ENCODE data around the gene FOSL2. TPM values are rescaled to one million over a fixed set of nuclear protein-coding genes. Genes with fewer than 3 reads are reported as not detected.

FOSL2 gene
- total RNA-seq, 3 donors from 2014 or later = 106 to 116 (median 116) TPM

DNA sequence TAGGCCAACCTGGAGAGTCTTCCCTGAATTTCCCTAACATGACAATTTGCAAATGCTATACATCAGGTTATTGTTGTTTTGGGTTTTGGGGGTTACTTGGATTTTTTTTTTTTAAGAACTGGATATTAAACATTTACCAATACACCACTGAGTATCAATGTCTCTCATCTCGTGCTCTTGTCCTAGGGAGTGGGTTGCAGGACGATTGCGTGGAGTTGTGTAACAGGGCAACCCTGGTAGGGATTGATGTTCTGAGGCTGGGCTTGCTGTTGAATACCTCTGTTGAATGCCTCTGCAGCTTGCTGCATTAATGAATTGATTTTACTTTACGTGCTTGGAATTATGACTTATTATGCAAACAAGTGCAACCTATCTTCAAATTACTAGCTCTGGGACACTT is 18.8 kb upstream of the FOSL2 start:
- no peak overlapping the region for H3K4me3 ChIP-seq
- no peaks in the 10 kb centered on the region for H3K27me3 ChIP-seq
- intact Hi-C loops (cut with DNase I; ENCODE audit: low total_unique reads) = no loop called here
- no peaks in the 10 kb centered on the region for H3K9me3 ChIP-seq
- H3K36me3 ChIP-seq = no peaks in the 10 kb centered on the region
- H3K4me1 ChIP-seq = no peaks in the 10 kb centered on the region
- no peak for TF ChIP-seq POLR2A (IDR thresholded peaks at IDR 0.05)
- TF ChIP-seq POLR2AphosphoS5 (IDR thresholded peaks at IDR 0.05) = no peak
- TF ChIP-seq, protein P1, sequence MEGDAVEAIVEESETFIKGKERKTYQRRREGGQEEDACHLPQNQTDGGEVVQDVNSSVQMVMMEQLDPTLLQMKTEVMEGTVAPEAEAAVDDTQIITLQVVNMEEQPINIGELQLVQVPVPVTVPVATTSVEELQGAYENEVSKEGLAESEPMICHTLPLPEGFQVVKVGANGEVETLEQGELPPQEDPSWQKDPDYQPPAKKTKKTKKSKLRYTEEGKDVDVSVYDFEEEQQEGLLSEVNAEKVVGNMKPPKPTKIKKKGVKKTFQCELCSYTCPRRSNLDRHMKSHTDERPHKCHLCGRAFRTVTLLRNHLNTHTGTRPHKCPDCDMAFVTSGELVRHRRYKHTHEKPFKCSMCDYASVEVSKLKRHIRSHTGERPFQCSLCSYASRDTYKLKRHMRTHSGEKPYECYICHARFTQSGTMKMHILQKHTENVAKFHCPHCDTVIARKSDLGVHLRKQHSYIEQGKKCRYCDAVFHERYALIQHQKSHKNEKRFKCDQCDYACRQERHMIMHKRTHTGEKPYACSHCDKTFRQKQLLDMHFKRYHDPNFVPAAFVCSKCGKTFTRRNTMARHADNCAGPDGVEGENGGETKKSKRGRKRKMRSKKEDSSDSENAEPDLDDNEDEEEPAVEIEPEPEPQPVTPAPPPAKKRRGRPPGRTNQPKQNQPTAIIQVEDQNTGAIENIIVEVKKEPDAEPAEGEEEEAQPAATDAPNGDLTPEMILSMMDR (IDR thresholded peaks at IDR 0.05) = no peak
- DNase-seq (ENCODE audit: low spot score in 2 of 2) = no peak
- H3K27ac ChIP-seq = no peak overlapping the region

GRCh38 chr2:28374331-28374730 is 18.3 kb upstream of the FOSL2 start:
- no peaks in the 10 kb centered on the region for H3K27me3 ChIP-seq
- no peak overlapping the region for H3K4me3 ChIP-seq
- no peak for TF ChIP-seq POLR2A (IDR thresholded peaks at IDR 0.05)
- no peak for DNase-seq (ENCODE audit: low spot score in 2 of 2)
- no peaks in the 10 kb centered on the region for H3K36me3 ChIP-seq
- intact Hi-C loops (cut with DNase I; ENCODE audit: low total_unique reads) = no loop called here
- no peaks in the 10 kb centered on the region for H3K4me1 ChIP-seq
- no peaks in the 10 kb centered on the region for H3K9me3 ChIP-seq
- H3K27ac ChIP-seq = no peak overlapping the region

DNA sequence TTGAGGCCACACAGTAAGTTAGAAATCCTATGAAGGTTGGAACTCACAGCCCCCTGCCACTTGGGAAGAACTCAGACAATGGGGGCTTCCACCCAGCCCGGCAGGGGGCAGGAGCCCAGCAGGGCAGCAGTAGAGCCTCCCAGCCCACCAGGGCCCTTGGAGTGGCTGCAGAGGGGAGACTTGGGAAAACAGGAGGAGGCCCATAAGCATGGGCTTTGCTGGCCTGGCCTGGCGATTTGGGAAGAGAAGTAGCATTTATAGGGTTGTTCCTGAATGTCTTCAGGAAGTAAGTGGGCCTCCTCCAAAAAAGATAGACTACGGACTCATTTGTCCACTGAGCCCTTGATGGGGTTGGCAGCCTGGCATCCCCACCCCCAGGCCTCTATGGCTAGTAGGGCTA is 17.4 kb upstream of the FOSL2 start:
- no peak for DNase-seq (ENCODE audit: low spot score in 2 of 2)
- Histone ChIP-seq H3K36me3 (no peaks in the 10 kb centered on the region), H3K4me1 (no peaks in the 10 kb centered on the region), H3K9me3 (no peaks in the 10 kb centered on the region), H3K27me3 (no peaks in the 10 kb centered on the region), H3K27ac (no peak overlapping the region), H3K4me3 (no peak overlapping the region)
- intact Hi-C loops (cut with DNase I; ENCODE audit: low total_unique reads) = no loop called here
- TF ChIP-seq, protein P1 (IDR thresholded peaks at IDR 0.05) = no peak
- TF ChIP-seq POLR2AphosphoS5 (IDR thresholded peaks at IDR 0.05) (no peak), POLR2A (IDR thresholded peaks at IDR 0.05) (no peak)

DNA sequence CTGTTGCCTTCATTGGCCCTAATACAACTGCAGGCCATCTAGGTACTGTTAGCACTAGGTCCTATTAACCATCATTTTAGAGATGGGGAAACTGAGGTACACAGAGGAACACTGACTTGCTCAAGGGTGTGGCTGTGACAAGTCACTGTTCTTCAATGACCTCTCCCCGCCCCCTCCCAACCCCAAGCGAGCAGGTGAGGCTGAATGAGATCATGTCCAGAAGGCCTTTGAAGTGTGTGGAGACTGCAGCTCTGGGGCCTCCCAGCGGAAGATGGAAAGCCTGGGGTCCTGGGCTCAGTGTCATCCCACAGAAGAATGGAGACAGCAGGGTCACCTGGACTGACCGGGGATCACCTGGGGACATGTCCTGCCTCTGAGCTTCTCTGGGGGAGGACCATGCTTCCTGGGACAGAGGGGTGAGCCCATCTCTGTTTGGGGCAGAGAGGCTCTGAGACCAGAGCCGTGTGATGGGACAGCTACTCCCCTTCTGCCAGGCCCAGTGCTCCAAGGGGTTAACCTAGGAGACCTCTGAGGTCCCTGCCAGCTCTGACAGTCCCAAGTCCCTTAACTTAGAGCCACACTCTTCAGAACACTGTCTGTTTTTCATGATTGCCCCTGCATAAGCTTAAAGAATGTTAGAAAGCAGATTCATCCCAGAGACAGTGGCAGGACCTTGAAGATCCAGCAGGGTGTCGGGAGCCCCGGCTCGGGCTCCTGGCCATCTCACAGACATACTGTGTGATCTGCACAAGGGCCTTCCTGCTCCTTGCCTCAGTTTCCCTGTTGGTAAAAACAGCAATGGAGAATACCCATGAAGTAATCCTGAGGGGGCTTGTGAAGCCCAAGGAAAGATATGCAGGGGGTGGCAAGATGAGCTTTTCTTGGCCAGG is 16.7 kb upstream of the FOSL2 start:
- Histone ChIP-seq H3K9me3 (no peaks in the 10 kb centered on the region), H3K27me3 (no peaks in the 10 kb centered on the region), H3K4me1 (no peaks in the 10 kb centered on the region), H3K4me3 (no peak overlapping the region), H3K36me3 (no peaks in the 10 kb centered on the region), H3K27ac (no peak overlapping the region)
- TF ChIP-seq POLR2A (IDR thresholded peaks at IDR 0.05) (no peak), POLR2AphosphoS5 (IDR thresholded peaks at IDR 0.05) (no peak)
- TF ChIP-seq, protein P1 (IDR thresholded peaks at IDR 0.05) = no peak
- intact Hi-C loops (cut with DNase I; ENCODE audit: low total_unique reads) = no loop called here
- no peak for DNase-seq (ENCODE audit: low spot score in 2 of 2)

DNA sequence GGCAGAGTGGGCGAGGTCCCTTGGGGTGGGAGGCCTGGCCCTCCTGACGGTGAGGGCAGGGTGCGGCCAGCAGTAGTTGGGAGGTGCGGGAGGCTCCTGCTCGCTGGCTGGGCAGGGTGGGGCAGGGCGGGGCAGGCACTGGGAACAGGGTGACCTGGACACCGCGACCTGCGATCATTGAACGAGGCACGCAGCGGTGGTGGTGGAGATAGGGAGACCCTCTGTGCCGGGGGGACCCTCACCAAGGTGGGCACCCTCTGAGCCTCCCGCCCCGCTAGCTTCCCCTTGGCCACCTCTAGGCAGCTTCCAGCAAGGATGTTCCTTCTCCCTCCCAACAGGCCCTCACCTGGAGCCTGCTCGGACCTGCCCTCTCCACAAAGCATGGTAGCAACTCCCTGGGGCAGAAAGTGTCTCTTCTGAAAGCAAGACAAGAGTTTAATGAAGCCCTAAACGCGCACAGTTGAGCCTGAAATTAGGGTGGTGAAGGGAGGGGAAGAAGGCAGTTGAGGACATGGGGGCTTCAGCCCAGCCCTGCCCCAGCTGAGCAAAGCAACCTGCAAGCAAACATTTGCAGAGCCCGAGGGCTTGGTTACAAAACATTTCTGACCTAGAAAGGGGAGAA is 15.4 kb upstream of the FOSL2 start:
- Histone ChIP-seq H3K4me1 (no peaks in the 10 kb centered on the region), H3K27me3 (no peaks in the 10 kb centered on the region), H3K36me3 (no peaks in the 10 kb centered on the region), H3K27ac (peak overlapping the region; percentile 71 to 83), H3K4me3 (peak overlapping the region in 1 of 3 donors; percentile 6), H3K9me3 (no peaks in the 10 kb centered on the region)
- intact Hi-C loops (cut with DNase I; ENCODE audit: low total_unique reads) = no loop called here
- no peak for TF ChIP-seq POLR2AphosphoS5 (IDR thresholded peaks at IDR 0.05)
- TF ChIP-seq POLR2A (IDR thresholded peaks at IDR 0.05) = no peak
- TF ChIP-seq, protein P1 (IDR thresholded peaks at IDR 0.05) = no peak
- DNase-seq (ENCODE audit: low spot score in 2 of 2) = peak in 1 of 2 donors; percentile 60

Measured in breast epithelium (tissue), 4 donors.